ENCODE measurements around the gene P2RX3. TPM values are rescaled to one million over a fixed set of nuclear protein-coding genes. Genes with fewer than 3 reads are reported as not detected.

The P2RX3 gene
- total RNA-seq, 2 experiments from 2014 or later = not detected

DNA sequence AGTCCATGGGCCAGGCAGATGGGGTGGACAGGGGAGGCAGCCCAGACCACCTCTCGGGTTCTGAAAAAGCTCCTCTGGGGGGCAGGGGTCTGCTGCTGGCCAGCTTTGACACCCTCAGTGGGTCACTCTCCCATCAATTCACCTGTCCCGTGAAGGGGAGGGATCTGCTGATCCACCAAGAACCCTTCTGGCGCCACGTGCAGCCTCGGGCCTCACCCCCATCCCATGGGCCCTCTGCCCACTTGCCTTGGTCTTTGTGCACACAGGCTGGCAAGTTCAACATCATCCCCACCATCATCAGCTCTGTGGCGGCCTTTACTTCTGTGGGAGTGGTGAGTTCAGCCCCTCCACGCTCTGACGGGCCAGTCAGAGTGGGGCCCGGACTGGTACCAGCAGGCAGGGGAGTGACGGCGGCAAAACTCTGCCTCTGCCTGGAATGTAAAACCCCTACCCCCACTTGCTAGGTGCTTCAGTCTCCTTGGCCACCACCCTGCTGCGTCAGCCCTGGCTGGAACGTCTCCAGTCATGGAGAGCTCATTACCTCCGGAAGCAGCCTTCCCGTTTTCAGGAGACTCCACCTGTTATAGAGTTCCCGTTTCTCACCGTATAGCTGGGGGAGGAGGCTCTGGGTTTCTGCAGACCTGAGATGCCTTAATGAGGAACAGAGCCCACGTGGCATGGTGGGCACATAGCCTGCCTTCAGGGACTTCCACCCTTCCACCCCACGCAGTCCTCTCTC lies 30.1 kb downstream of the P2RX3 start:
- Mint-ChIP-seq H3K36me3 (ENCODE audit: low read depth) (no peaks in the 10 kb centered on the region), H3K9me3 (no peaks in the 10 kb centered on the region), H3K4me3 (no peak overlapping the region), H3K27me3 (peaks cover 4% of the 10 kb centered on the region), H3K4me1 (ENCODE audit: low read depth) (no peaks in the 10 kb centered on the region), H3K27ac (no peak overlapping the region)
- no peak for DNase-seq
- Histone ChIP-seq H3K36me3 (ENCODE audit: insufficient read depth, low read length) (no peaks in the 10 kb centered on the region), H3K4me3 (ENCODE audit: low read length) (no peak overlapping the region), H3K27me3 (ENCODE audit: control insufficient read depth in 1 of 2, insufficient read depth in 2 of 2, low read length in 2 of 2) (no peaks in the 10 kb centered on the region), H3K4me1 (ENCODE audit: insufficient read depth, low read length) (no peaks in the 10 kb centered on the region), H3K27ac (ENCODE audit: low read depth in 1 of 2, low read length in 2 of 2) (no peak overlapping the region), H3K9me3 (ENCODE audit: control insufficient read depth in 1 of 2, insufficient read depth in 1 of 2, low read length in 2 of 2) (peaks cover 0 to 2% of the 10 kb centered on the region in 2 experiments)
- intact Hi-C loops (cut with DNase I, micrococcal nuclease) = no loop called here
- TF ChIP-seq CTCF (IDR thresholded peaks at IDR 0.05) = no peak
- POLR2A ChIA-PET = no interaction called here
- ATAC-seq (ENCODE audit: poor library complexity) = no peak
- CTCF ChIA-PET = no interaction called here

DNA sequence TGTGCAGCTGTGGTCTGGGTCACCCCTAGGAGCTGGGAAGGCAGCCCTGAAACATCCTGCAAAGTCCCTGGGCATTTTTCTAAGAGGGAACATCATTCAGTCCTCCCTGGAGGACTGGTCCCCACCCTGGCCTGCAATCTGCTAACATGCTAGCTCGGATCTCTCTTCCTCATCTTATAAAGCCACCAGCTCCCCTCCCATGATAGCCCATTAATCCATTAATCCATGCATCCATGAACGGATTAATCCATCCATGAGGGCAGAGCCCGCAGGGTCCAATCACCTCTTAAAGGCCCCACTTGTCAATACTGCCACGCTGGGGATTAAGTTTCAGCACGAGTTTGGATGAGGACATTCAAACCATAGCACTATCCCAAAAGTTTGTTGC lies 30.7 kb downstream of the P2RX3 start:
- no peak for TF ChIP-seq CTCF (IDR thresholded peaks at IDR 0.05)
- no peaks in the 10 kb centered on the region for H3K27me3 ChIP-seq (ENCODE audit: control insufficient read depth in 1 of 2, insufficient read depth in 2 of 2, low read length in 2 of 2)
- H3K4me1 ChIP-seq (ENCODE audit: insufficient read depth, low read length) = no peaks in the 10 kb centered on the region
- ChIA-PET POLR2A (no interaction called here), CTCF (no interaction called here)
- no peak overlapping the region for H3K27ac ChIP-seq (ENCODE audit: low read depth in 1 of 2, low read length in 2 of 2)
- H3K4me3 ChIP-seq (ENCODE audit: low read length) = no peak overlapping the region
- no peaks in the 10 kb centered on the region for H3K9me3 ChIP-seq (ENCODE audit: control insufficient read depth in 1 of 2, insufficient read depth in 1 of 2, low read length in 2 of 2)
- H3K36me3 ChIP-seq (ENCODE audit: insufficient read depth, low read length) = no peaks in the 10 kb centered on the region
- DNase-seq = no peak
- no peak for ATAC-seq (ENCODE audit: poor library complexity)
- Mint-ChIP-seq H3K9me3 (no peaks in the 10 kb centered on the region), H3K36me3 (ENCODE audit: low read depth) (no peaks in the 10 kb centered on the region), H3K4me1 (ENCODE audit: low read depth) (no peaks in the 10 kb centered on the region), H3K27ac (no peak overlapping the region), H3K4me3 (no peak overlapping the region), H3K27me3 (peaks cover 4% of the 10 kb centered on the region)
- intact Hi-C loops (cut with DNase I, micrococcal nuclease) = no loop called here

GRCh38 chr11:57370251-57370650 lies 32.1 kb downstream of the P2RX3 start:
- DNase-seq (no peak), ATAC-seq (ENCODE audit: poor library complexity) (no peak)
- no peaks in the 10 kb centered on the region for H3K4me1 Mint-ChIP-seq (ENCODE audit: low read depth)
- no peaks in the 10 kb centered on the region for H3K36me3 Mint-ChIP-seq (ENCODE audit: low read depth)
- Histone ChIP-seq H3K9me3 (ENCODE audit: control insufficient read depth in 1 of 2, insufficient read depth in 1 of 2, low read length in 2 of 2) (no peaks in the 10 kb centered on the region), H3K4me1 (ENCODE audit: insufficient read depth, low read length) (no peaks in the 10 kb centered on the region), H3K36me3 (ENCODE audit: insufficient read depth, low read length) (no peaks in the 10 kb centered on the region), H3K27ac (ENCODE audit: low read depth in 1 of 2, low read length in 2 of 2) (no peak overlapping the region), H3K4me3 (ENCODE audit: low read length) (no peak overlapping the region), H3K27me3 (ENCODE audit: control insufficient read depth in 1 of 2, insufficient read depth in 2 of 2, low read length in 2 of 2) (no peaks in the 10 kb centered on the region)
- H3K4me3 Mint-ChIP-seq = no peak overlapping the region
- intact Hi-C loops (cut with DNase I, micrococcal nuclease) = no loop called here
- POLR2A ChIA-PET = no interaction called here
- no peak overlapping the region for H3K27ac Mint-ChIP-seq
- TF ChIP-seq CTCF (IDR thresholded peaks at IDR 0.05) = no peak
- peaks cover 4% of the 10 kb centered on the region for H3K27me3 Mint-ChIP-seq
- CTCF ChIA-PET = no interaction called here
- no peaks in the 10 kb centered on the region for H3K9me3 Mint-ChIP-seq
